IgD-negative memory B cell (primary cell): ENCODE data around the gene IQSEC1. TPM values are rescaled to one million over a fixed set of nuclear protein-coding genes. Genes with fewer than 3 reads are reported as not detected.

Experiments used
- H3K27ac Mint-ChIP-seq, 3 donors: one replicate each; pipeline ENCODE4 v1.8.0; 2020 to 2022; ENCODE audit warnings: mild to moderate bottlenecking in 3 of 3, mixed read lengths in 3 of 3, moderate library complexity in 1 of 3
- H3K27me3 Mint-ChIP-seq: one replicate; pipeline ENCODE4 v1.8.0; 2021; ENCODE audit warnings: mixed read lengths
- H3K36me3 Mint-ChIP-seq: one replicate; pipeline ENCODE4 v1.8.0; 2020; ENCODE audit warnings: mild to moderate bottlenecking, mixed read lengths
- H3K4me1 Mint-ChIP-seq, 3 donors: one replicate each; pipeline ENCODE4 v1.8.0; 2020 to 2022; ENCODE audit warnings: mixed read lengths in 3 of 3, mild to moderate bottlenecking in 1 of 3
- H3K4me3 Mint-ChIP-seq, 4 donors: one replicate each; pipeline ENCODE4 v1.8.0; 2020 to 2022; ENCODE audit warnings: mild to moderate bottlenecking in 4 of 4, mixed read lengths in 4 of 4, moderate library complexity in 3 of 4
- H3K9me3 Mint-ChIP-seq, 3 donors: one replicate each; pipeline ENCODE4 v1.8.0; 2020 to 2021; ENCODE audit warnings: mixed read lengths in 3 of 3, mild to moderate bottlenecking in 1 of 3
- polyA plus RNA-seq: library from polyadenylated mRNA; unstranded; fragments of 300-500 nt; fragmentation: Illumina TruSeq; gene quantifications from one replicate; pipeline ENCODE4 v1.2.3, GENCODE V29; 2021

The IQSEC1 gene
- polyA plus RNA-seq, 1 donor from 2014 or later = 52.5 TPM

DNA sequence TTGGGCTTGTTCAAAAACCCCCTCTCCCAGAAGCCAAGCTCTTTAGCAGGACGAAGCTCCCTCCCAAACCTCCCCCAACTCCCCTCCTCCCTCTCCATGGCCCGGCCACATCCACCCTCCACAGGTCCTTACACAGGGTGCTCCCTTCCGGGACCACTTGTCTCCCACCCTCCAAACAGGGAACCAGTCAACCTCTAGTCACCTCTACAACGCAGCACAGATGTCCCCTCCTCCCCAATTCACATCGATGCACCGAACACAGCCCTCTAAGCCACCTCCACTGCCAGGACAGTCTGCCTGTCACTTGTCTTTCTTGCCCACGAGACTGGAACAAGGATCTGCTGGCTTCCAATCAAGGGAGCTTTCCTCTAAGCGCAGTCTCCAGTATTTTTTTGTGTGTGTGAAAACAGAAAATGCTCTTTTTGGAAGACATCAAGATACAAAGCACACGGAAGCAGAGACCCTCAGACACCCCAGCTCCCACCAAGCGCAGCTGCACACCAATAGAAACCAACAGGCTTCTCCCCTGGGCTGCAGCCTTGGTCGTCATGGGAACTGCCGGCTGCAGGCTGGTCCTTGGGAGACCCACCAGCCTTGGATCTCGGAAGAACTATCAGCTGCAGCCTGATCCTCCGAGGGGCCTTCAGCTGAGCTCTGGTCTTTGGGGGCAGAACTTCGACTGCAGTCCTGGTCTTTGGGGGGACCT, 26.5 kb downstream of the IQSEC1 start:
- no peaks in the 10 kb centered on the region for H3K27me3 Mint-ChIP-seq
- no peaks in the 10 kb centered on the region for H3K9me3 Mint-ChIP-seq
- peaks cover 15 to 42% (median 41%) of the 10 kb centered on the region in 3 donors for H3K4me1 Mint-ChIP-seq
- peak overlapping the region; percentile 90 to 97 (median 96) for H3K27ac Mint-ChIP-seq
- H3K36me3 Mint-ChIP-seq = no peaks in the 10 kb centered on the region
- peak overlapping the region; percentile 34 to 91 (median 79) for H3K4me3 Mint-ChIP-seq

DNA sequence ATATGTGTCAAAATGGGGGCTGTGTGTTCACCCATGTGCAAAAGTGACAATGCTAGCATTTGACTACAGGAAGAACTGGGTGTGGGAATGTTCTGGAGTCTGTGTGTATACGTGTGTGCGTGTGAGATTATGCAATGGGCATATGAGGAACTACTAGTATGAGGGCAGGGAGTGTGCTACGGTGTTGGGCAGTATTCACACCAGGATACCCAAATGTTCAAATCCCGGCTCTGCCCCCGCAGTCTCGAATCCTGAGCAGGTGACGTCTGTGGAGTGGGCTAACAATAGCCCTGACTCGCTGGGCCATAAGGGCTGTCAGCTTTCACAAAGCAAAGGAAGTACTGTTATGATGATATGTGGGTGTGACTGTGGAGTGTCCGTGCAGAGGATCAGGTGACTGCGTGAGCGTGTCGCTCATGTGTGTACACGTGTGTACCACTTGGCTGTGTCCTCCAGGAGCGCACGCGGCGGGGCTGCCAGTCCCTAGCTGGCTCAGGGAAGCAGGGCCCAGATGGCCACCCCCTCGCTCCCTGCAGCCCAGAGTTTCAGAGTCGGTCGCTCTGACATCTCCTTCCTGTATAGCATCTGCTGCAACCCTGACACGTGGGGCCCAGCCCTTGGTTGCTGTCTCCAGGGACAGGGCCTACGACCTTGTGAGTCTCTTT, 27.2 kb downstream of the IQSEC1 start:
- no peaks in the 10 kb centered on the region for H3K27me3 Mint-ChIP-seq

DNA sequence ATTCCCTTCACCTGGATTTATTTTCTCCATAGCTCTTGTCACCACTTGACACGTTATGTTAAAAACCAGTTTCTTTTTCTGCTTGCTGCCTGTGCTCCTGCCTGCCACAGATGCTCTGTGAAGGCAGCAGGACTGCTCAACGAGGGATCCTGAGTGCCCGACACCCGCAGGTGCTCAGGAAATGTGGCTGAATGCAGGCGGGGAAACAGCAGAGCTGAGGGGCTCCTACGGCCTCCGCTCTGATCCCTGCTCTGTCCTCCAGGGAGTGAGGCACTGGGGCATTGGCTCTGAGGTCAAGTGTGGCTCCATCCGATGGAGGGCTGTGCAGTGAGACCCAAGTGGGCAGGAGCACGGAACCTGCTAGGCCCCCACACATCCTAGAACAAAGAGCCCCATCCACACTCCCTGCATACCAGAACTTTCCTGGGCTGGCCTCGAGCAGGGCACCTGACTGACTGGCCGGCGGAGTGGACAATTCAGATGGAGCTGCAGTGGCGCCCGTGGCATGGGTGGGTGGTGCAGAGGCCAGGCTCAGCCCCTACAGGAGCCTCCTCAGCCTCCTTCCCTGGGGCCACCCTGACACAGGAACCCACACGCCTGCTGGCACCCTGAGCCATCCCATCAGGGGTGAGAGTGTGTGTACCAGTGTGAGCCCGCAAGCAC, 27.9 kb downstream of the IQSEC1 start:
- peak overlapping the region; percentile 90 to 97 (median 96) for H3K27ac Mint-ChIP-seq
- no peaks in the 10 kb centered on the region for H3K36me3 Mint-ChIP-seq
- H3K4me3 Mint-ChIP-seq = peak overlapping the region in 3 of 4 donors; percentile 34 to 91 (median 39)
- no peaks in the 10 kb centered on the region for H3K27me3 Mint-ChIP-seq
- no peaks in the 10 kb centered on the region for H3K9me3 Mint-ChIP-seq
- peaks cover 21 to 46% (median 45%) of the 10 kb centered on the region in 3 donors for H3K4me1 Mint-ChIP-seq

More for the DNA sequence above, 27.2 kb downstream of the IQSEC1 start:
- H3K9me3 Mint-ChIP-seq = no peaks in the 10 kb centered on the region
- H3K4me1 Mint-ChIP-seq = peaks cover 15 to 41% (median 40%) of the 10 kb centered on the region in 3 donors
- H3K36me3 Mint-ChIP-seq = no peaks in the 10 kb centered on the region
- peak overlapping the region; percentile 34 to 91 (median 79) for H3K4me3 Mint-ChIP-seq
- peak overlapping the region; percentile 90 to 97 (median 96) for H3K27ac Mint-ChIP-seq

DNA sequence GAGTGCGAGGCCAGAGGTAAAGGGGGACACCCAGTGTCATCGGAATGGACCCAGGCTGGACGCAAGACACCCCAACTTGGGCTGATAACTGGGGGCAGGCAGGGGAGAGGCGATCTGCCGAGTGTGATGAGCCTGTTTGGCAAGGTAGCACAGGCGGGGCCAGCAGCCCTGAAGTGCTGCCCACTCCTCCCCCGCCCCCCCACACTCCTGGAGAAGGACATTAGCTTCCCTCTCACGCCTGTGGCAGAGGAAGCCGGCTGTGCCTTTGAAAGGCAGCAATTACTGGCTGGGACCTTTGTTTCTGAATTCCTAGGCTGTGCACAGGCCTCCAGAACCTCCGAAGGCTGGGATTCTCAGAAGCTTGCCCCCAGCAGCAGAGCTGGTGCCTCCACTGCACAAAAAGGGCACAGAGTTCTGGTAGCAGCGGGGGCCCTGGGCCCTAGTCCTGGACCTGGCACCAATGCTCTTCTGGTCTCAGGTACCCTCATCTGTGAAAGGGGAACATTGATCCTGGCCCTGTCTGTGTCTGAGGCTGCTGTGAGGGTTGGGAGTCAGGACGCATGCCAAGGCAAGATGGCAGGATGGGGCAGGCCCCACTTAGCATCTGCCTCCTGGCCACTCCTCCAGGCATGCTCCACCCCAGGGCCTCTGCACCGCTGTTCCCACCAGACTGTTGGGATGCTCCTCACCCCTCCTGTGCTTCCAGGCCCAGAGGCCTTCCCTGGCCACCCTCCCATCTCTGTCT, 28.6 kb downstream of the IQSEC1 start:
- Mint-ChIP-seq H3K27me3 (no peaks in the 10 kb centered on the region), H3K27ac (peak overlapping the region in 2 of 3 donors; percentile 29 to 96), H3K4me3 (peak overlapping the region in 1 of 4 donors; percentile 39), H3K4me1 (peaks cover 26 to 53% (median 50%) of the 10 kb centered on the region in 3 donors), H3K9me3 (no peaks in the 10 kb centered on the region), H3K36me3 (no peaks in the 10 kb centered on the region)

DNA sequence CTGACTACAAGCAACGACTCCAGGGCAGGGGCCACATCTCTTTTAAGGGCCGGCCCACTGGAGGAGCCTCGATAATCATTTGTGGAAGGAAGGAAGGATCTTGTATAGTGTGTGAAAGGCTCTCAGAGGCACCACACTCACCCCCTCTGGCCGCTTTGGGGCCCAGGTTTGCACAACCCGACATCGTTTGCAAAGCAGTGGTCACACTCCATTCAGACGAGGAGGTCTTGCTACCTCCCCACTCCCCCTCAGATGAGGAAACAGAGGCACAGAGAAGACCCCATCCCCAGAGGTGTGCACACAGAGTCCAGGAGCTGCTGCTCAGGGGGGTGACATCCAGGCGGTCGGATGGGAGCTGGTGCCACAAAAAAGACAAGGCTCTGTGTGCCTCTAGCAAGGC, 29.6 kb downstream of the IQSEC1 start:
- peak overlapping the region in 1 of 3 donors; percentile 31 for H3K27ac Mint-ChIP-seq
- H3K27me3 Mint-ChIP-seq = no peaks in the 10 kb centered on the region
- H3K4me3 Mint-ChIP-seq = no peak overlapping the region
- no peaks in the 10 kb centered on the region for H3K9me3 Mint-ChIP-seq
- H3K36me3 Mint-ChIP-seq = no peaks in the 10 kb centered on the region
- H3K4me1 Mint-ChIP-seq = peaks cover 22 to 49% (median 45%) of the 10 kb centered on the region in 3 donors

DNA sequence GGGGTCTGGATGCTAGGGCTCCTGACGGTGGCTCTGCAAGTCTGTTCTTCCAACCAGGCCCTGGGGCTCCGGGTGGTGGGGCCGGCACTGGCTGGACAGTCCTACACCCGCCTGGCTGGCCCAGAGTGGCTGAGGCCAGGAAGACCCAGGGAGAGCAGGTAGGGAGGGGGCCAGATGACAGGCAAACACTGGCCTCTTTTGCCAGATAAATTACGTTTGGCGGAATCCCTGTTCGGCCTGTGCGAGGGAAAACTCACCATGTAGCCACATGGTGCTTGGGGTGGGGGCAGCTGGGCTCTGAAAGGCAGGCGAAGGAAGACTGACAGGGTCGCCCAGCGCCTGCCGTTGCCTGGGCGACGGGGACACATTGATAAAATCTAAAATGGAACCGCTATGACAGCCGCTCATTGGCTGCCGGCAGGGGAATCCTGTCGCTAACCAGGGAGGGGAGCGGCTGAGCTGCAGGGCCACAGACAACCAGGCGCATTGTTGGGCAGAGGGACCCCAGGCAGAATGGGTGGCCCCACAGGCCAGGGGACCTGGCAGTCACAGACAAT, 30.4 kb downstream of the IQSEC1 start:
- H3K27me3 Mint-ChIP-seq = no peaks in the 10 kb centered on the region
- H3K4me1 Mint-ChIP-seq = peaks cover 22 to 45% (median 41%) of the 10 kb centered on the region in 3 donors
- H3K27ac Mint-ChIP-seq = no peak overlapping the region
- no peaks in the 10 kb centered on the region for H3K36me3 Mint-ChIP-seq
- H3K9me3 Mint-ChIP-seq = no peaks in the 10 kb centered on the region
- no peak overlapping the region for H3K4me3 Mint-ChIP-seq

DNA sequence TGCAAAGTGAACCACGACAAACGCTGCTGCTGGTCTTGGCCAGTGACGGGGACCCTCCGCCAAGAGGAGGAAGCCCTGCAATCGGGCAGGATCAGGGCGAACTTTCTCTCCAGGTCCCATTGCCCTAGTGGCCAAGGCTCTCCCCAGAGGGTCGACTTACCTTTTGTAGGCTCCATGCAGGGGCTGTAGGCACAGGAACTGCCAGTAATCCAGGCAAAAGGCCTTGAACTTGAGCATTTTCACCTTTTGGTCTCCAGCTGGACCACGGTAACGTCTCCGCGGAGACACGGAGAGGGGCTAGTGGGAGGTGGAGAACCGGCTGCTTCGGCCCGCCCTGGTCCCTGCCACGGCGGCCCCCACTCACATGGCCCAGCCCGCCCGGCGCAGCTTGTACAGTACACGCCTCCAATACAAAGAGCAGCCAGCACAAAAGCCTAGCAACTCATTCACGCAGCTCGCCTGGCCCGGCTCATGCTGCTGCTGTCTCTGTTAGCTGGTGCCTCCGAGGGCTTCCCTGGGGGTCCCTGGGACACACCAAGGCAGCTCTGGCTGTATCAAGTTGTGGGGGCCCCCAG, 31.0 kb downstream of the IQSEC1 start:
- H3K27ac Mint-ChIP-seq = peak overlapping the region in 1 of 3 donors; percentile 46
- no peaks in the 10 kb centered on the region for H3K36me3 Mint-ChIP-seq
- no peaks in the 10 kb centered on the region for H3K27me3 Mint-ChIP-seq
- no peaks in the 10 kb centered on the region for H3K9me3 Mint-ChIP-seq
- H3K4me1 Mint-ChIP-seq = peaks cover 22 to 40% (median 37%) of the 10 kb centered on the region in 3 donors
- no peak overlapping the region for H3K4me3 Mint-ChIP-seq

DNA sequence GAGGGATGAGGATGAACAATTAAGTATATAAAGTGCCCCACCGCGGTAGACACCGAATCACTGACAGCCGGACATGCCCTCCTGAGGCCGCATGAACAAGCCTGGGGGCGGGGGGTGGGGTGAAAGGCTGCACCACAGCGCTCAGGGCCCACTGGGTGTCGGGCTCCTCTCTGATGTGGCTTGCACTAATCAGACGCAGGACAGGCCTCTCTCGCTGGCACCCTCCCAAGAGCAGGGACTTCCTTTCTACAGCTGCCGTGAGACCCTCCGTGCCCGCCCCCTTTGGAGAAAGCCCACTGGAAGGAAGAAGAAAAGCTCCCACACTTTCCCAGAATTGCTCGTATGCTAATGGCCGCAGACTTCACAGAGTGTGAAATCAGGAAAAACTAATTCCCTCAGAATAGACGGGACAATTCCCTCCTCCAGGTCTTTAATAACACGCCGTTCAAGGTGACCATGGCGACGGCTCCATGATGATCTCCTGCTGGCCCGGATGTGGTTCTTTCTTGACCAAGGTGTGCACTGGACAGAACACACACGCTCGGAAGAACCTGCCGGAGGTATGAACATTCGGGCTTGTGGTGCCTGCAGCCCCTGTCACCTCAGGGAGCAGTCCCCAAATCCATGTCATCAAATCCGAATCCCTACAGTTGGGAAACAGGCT, 32.0 kb downstream of the IQSEC1 start:
- Mint-ChIP-seq H3K36me3 (no peaks in the 10 kb centered on the region), H3K4me1 (peaks cover 19 to 30% (median 28%) of the 10 kb centered on the region in 3 donors), H3K4me3 (no peak overlapping the region), H3K9me3 (no peaks in the 10 kb centered on the region), H3K27me3 (no peaks in the 10 kb centered on the region), H3K27ac (peak overlapping the region in 2 of 3 donors; percentile 31 to 69)

DNA sequence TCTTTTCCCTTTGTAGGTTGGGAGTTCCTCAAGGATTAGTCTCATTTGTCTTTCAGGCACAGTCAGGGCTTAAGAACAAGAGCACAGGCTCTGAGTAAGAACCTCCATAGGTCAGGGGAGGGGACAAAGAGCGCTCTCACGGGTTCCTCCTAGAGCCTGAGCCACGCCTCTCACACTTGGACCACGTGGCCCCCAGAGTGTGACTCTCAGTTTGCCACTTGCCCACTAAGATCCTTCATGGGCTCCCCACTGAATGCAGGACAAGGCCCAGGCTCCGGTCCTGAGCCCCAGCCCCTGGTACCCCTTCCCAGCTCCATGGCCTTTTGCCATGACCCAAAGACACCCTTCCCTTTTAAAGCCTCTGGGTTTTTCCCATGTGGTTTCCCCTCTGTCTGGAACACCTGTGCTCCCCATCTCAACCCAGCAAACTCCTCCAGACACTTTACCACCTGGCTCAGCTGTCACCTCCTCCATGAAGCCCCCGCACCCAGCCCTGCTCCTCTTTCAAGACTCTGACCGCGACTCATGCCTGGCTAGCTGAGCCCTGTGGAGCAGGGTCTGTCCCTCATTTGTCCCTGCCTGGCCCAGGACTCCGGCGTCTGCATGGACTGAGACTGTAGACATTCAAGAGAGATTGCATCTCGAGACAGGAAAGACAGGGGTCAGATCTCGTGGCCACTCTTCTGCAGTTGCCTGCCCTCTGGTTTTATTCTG, 32.7 kb downstream of the IQSEC1 start:
- peaks cover 13 to 23% (median 22%) of the 10 kb centered on the region in 3 donors for H3K4me1 Mint-ChIP-seq
- H3K36me3 Mint-ChIP-seq = no peaks in the 10 kb centered on the region
- peak overlapping the region in 2 of 3 donors; percentile 31 to 69 for H3K27ac Mint-ChIP-seq
- H3K4me3 Mint-ChIP-seq = peak overlapping the region in 1 of 4 donors; percentile 61
- H3K27me3 Mint-ChIP-seq = no peaks in the 10 kb centered on the region
- H3K9me3 Mint-ChIP-seq = no peaks in the 10 kb centered on the region

DNA sequence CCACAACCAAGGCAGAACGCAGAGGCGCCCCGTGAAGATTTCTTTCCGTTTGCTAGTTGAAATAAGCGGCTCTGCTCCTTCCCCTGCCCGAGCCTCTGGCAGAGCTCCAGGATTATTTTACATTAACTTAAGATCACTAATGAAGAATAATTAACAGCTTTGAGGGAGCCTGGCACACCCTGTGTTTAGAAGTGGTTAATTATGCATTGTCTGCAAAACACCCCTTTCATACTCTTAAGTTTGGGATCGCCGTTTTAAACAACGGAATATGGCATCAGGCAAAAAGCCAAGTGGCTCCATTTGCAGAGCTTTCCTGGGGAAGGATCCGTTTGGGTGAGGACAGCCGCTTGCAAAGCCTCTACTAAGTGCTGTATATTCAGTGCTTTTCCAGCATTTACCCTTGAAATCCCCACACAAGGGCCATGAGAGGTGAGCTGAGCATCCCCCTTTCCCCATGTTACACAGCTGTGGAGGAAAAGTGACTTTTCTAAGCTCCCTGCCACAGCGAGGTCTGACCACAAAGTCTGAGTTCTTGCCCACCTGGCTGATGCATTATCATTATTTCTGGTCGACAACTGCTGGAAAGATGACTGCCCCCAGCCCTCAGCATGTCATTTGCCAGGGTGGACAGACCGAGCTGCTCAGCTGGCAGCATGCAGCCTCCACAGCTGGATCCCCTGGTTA, 33.9 kb downstream of the IQSEC1 start:
- Mint-ChIP-seq H3K27me3 (no peaks in the 10 kb centered on the region), H3K27ac (no peak overlapping the region), H3K36me3 (peaks cover 1% of the 10 kb centered on the region), H3K9me3 (no peaks in the 10 kb centered on the region), H3K4me1 (peaks cover 13 to 17% (median 16%) of the 10 kb centered on the region in 3 donors), H3K4me3 (no peak overlapping the region)

DNA sequence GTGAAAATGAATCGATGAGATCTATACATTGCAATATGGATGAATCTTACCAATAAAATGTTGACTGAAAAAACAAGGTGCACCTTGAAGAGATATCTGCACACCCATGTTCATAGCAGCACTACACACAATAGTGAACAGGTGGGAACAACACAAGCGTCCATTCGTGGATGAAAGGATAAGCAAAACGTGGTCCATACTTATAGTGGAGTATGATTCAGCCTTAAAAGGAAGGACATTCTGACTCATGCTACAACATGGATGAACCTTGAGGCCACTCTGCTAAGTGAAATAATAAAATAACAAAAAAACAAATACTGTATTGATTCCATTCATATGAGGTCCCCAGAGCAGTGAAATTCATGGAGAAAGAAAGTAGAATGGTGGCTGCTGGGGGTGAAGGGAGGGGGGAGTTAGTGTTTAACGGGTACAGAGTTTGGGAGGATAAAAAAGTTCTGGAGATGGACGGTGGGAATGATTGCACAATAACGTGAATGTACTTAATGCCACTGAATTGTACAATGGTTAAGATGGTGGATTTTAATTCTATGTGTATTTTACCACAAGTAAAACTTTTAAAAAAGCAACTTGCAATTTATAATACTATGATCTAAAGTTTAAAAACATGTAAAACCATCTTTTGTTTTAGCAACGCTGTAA, 35.6 kb downstream of the IQSEC1 start:
- Mint-ChIP-seq H3K27ac (no peak overlapping the region), H3K4me3 (no peak overlapping the region), H3K36me3 (peaks cover 1% of the 10 kb centered on the region), H3K4me1 (peaks cover 13 to 17% (median 16%) of the 10 kb centered on the region in 3 donors), H3K27me3 (no peaks in the 10 kb centered on the region), H3K9me3 (no peaks in the 10 kb centered on the region)

DNA sequence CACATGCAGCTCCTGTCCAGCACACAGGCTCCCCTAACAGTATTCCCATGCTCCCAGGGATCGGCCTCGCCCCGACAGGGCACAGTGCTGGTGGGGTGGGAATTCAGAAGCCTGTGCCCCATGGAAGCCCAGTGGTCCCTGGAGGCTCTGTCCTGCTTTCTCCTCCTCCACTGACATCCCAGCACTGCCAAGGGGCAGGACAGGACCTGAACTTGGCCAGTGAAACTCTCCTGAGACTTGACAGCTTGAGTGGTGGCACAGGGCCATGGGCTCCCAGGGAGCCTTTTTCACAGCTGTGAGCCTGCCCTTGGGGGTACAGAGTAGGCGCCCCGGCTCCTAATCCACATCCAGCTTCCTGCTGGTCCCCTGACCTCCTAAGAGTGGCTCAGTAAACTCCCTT, 38.4 kb downstream of the IQSEC1 start:
- no peaks in the 10 kb centered on the region for H3K9me3 Mint-ChIP-seq
- H3K4me3 Mint-ChIP-seq = no peak overlapping the region
- H3K4me1 Mint-ChIP-seq = peaks cover 2 to 6% (median 5%) of the 10 kb centered on the region in 3 donors
- H3K27ac Mint-ChIP-seq = no peak overlapping the region
- peaks cover 1% of the 10 kb centered on the region for H3K36me3 Mint-ChIP-seq
- no peaks in the 10 kb centered on the region for H3K27me3 Mint-ChIP-seq
